ENCODE results near the gene SCN2A.

Gene SCN2A

DNA sequence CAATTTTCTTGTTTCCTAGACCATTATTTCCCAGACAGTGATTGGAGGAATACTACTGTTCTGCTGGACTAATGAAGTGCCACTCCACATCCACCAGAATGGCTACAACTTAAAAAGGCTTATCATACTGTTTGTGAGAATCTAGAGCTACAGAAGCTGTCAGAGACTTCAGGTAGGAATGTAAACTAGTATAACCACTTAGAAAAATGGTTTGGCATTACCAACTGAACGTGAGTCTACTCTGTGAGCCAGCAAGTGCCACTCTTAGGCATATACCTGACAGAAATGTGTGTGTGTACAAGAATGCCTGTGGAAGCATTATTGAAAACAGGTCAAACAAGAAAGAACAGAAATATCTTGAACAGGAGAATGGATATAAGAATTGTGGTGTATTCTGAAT is 31.1 kb upstream of the SCN2A start:
- Histone ChIP-seq H3K36me3 (no peaks in the 10 kb centered on the region), H3K9me3 (no peaks in the 10 kb centered on the region), H3K4me2 (no peak overlapping the region), H3K4me3 (no peak overlapping the region), H3K4me1 (peaks cover 7% of the 10 kb centered on the region), H3K9ac (no peak overlapping the region), H3K27me3 (no peaks in the 10 kb centered on the region), H3K27ac (no peak overlapping the region), H4K20me1 (no peaks in the 10 kb centered on the region)
- TF ChIP-seq Cebpa-rat (IDR thresholded peaks at IDR 0.05): no peak

GRCh38 chr2:165214093-165214492 is 25.1 kb upstream of the SCN2A start:
- no peaks in the 10 kb centered on the region for H3K27me3 ChIP-seq

GRCh38 chr2:165219481-165219880 is 19.7 kb upstream of the SCN2A start:
- Histone ChIP-seq H3K27me3 (no peaks in the 10 kb centered on the region), H3K9ac (no peak overlapping the region), H3K27ac (no peak overlapping the region), H4K20me1 (no peaks in the 10 kb centered on the region), H3K4me1 (no peaks in the 10 kb centered on the region), H3K4me2 (no peak overlapping the region), H3K4me3 (no peak overlapping the region), H3K9me3 (no peaks in the 10 kb centered on the region), H3K36me3 (no peaks in the 10 kb centered on the region)
- TF ChIP-seq Cebpa-rat (IDR thresholded peaks at IDR 0.05): no peak

More at GRCh38 chr2:165214093-165214492, 25.1 kb upstream of the SCN2A start:
- no peak for TF ChIP-seq Cebpa-rat (IDR thresholded peaks at IDR 0.05)
- no peaks in the 10 kb centered on the region for H3K9me3 ChIP-seq
- H3K4me3 ChIP-seq: no peak overlapping the region
- H3K36me3 ChIP-seq: no peaks in the 10 kb centered on the region
- no peak overlapping the region for H3K4me2 ChIP-seq
- H3K4me1 ChIP-seq: no peaks in the 10 kb centered on the region
- H3K27ac ChIP-seq: no peak overlapping the region
- no peaks in the 10 kb centered on the region for H4K20me1 ChIP-seq
- no peak overlapping the region for H3K9ac ChIP-seq

DNA sequence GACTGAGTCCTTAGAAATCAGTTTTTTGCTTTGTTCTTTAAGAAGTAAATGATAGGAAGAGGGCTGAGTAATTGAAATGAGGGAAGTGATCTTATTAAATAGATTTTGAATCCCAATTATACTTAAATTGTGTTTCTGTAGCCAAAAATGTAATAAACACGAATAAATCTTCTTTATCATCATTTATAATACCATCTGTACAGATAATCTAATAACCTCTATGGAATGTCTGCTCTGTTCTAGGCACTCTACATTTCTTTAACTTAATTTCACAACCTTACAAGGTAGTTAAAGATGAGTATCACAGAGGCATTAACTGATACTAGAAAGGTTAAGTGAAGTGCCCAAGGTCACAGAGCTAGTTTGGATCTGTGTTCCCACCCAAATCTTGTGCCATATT is 14.3 kb upstream of the SCN2A start:
- Histone ChIP-seq H3K27ac (no peak overlapping the region), H3K9me3 (no peaks in the 10 kb centered on the region), H3K4me3 (no peak overlapping the region), H3K36me3 (no peaks in the 10 kb centered on the region), H3K9ac (no peak overlapping the region), H3K4me2 (no peak overlapping the region), H3K4me1 (no peaks in the 10 kb centered on the region), H4K20me1 (no peaks in the 10 kb centered on the region), H3K27me3 (no peaks in the 10 kb centered on the region)
- no peak for TF ChIP-seq Cebpa-rat (IDR thresholded peaks at IDR 0.05)

DNA sequence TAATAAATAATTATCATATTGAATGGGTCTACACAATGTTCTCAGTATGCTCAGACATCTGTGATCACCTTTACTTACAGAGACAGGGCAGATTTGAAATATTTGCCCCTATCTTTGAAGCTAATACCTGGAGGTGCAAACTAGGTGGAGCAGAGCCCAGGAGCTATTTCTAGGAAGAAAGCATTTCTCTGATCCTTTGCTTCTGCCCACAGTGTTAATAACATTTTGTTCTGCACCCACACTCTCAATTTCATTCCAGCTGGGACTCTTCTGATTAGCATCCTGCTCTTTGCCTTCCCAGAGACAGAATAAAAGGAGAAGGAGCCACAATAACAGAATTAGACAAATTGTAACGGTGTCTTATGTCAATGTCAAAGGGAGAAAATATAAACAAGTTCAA is 11.6 kb upstream of the SCN2A start:
- H3K4me1 ChIP-seq: no peaks in the 10 kb centered on the region
- no peak overlapping the region for H3K4me3 ChIP-seq
- H4K20me1 ChIP-seq: no peaks in the 10 kb centered on the region
- TF ChIP-seq Cebpa-rat (IDR thresholded peaks at IDR 0.05): no peak
- H3K4me2 ChIP-seq: no peak overlapping the region
- no peak overlapping the region for H3K9ac ChIP-seq
- H3K36me3 ChIP-seq: no peaks in the 10 kb centered on the region
- H3K9me3 ChIP-seq: no peaks in the 10 kb centered on the region
- no peaks in the 10 kb centered on the region for H3K27me3 ChIP-seq
- H3K27ac ChIP-seq: no peak overlapping the region

GRCh38 chr2:165237056-165237455 is 2.2 kb upstream of the SCN2A start:
- Histone ChIP-seq H3K4me3 (no peak overlapping the region), H3K36me3 (no peaks in the 10 kb centered on the region), H3K9ac (no peak overlapping the region), H3K27me3 (no peaks in the 10 kb centered on the region), H3K9me3 (no peaks in the 10 kb centered on the region), H3K4me2 (no peak overlapping the region), H4K20me1 (no peaks in the 10 kb centered on the region), H3K4me1 (no peaks in the 10 kb centered on the region), H3K27ac (no peak overlapping the region)
- no peak for TF ChIP-seq Cebpa-rat (IDR thresholded peaks at IDR 0.05)

- Histone ChIP-seq H3K9me3 (no peaks in the 10 kb centered on the region), H3K27ac (no peak overlapping the region), H3K4me2 (no peak overlapping the region), H3K9ac (no peak overlapping the region), H3K4me3 (no peak overlapping the region), H4K20me1 (no peaks in the 10 kb centered on the region), H3K4me1 (no peaks in the 10 kb centered on the region), H3K36me3 (no peaks in the 10 kb centered on the region), H3K27me3 (no peaks in the 10 kb centered on the region)
- no peak for TF ChIP-seq Cebpa-rat (IDR thresholded peaks at IDR 0.05)
Measured at GRCh38 chr2:165238295-165238694, 919 bp upstream of the SCN2A start.

DNA sequence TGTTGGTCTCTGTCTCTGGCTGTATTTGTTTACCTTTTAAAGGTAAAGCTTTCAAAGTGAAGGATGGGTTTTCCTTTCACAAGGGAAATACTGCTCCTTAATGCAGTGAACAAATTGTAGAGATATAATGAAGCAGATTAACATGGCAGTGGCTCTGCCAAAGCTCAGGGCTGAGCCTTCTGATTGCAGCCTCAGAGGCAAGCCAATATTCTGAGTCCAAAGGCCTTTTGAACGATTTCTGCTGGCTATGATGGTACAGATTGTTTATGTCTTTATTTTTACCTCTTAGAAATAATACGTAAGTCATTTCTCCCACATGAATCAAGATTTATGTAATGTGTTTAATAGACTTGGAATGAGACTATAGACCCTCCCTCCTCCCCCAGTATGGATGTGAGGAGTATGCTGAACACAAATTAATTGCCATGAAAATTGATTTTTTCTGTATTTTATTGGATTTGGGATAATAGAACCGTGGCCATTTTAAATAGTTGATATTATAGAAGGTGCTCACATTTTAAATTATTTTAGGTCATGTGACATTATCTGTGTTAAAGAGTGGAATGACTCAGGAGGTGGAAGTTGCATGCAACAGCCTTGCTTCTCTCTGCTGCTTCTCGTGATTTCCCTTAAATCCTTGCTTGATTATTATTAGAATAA is 772 bp downstream of the SCN2A start:
- TF ChIP-seq Cebpa-rat (IDR thresholded peaks at IDR 0.05): no peak
- Histone ChIP-seq H3K4me1 (no peaks in the 10 kb centered on the region), H3K9me3 (no peaks in the 10 kb centered on the region), H3K36me3 (no peaks in the 10 kb centered on the region), H3K27me3 (no peaks in the 10 kb centered on the region), H3K4me3 (no peak overlapping the region), H3K9ac (no peak overlapping the region), H3K4me2 (no peak overlapping the region), H3K27ac (no peak overlapping the region), H4K20me1 (no peaks in the 10 kb centered on the region)

DNA sequence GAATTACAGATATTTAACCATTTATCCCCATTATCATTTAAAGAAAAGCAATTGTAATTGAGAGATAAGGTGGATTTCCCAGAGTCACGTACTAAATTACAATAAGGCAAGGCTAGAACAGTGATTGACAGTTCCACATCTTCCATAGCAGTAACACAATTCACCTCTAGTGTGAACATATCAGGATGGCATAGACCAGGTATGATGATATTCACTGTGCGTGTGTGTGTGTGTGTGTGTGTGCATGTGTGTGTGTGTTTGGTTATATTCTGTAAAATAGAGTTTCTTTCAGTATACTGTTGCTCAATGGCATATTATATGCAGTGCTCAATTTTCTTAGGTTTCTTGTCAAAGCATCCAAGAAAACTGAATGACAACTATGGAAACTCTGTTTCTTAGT is 1.7 kb downstream of the SCN2A start:
- no peaks in the 10 kb centered on the region for H3K36me3 ChIP-seq
- no peak overlapping the region for H3K4me3 ChIP-seq
- no peaks in the 10 kb centered on the region for H3K4me1 ChIP-seq
- TF ChIP-seq Cebpa-rat (IDR thresholded peaks at IDR 0.05): no peak
- H3K4me2 ChIP-seq: no peak overlapping the region
- H3K27ac ChIP-seq: no peak overlapping the region
- no peaks in the 10 kb centered on the region for H3K27me3 ChIP-seq
- no peaks in the 10 kb centered on the region for H4K20me1 ChIP-seq
- H3K9me3 ChIP-seq: no peaks in the 10 kb centered on the region
- no peak overlapping the region for H3K9ac ChIP-seq

DNA sequence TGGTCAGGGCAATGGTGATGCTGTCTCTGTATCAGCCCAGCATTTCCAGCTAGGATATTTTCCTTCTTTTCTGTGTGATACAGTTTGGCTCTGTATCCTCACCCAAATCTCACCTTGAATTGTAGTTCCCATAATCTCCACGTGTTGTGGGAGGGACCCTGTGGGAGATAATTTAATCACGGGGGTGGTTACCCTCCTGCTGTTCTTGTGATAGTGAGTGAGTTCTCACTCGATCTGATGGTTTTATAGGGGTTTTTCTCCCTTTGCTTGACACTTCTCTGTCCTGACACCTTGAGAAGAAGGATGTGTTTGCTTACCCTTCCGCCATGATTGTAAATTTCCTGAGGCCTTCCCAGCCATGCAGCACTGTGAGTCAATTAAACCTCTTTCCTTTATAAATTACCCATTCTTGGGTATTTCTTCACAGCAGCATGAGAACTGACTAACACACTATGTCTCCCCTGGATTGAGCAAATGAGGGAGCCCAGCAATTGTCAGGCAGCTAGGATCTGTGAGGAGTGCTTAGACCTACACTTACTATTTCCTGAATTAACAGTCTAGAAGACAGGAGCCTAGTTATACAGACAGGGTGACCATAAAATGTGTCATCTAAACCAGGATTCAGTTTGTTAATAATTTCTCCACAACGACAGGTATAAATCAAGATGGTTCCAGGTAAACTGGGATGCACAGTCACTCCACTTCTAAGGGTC is 6.0 kb downstream of the SCN2A start:
- H3K9ac ChIP-seq: no peak overlapping the region
- no peaks in the 10 kb centered on the region for H3K4me1 ChIP-seq
- no peaks in the 10 kb centered on the region for H3K27me3 ChIP-seq
- TF ChIP-seq Cebpa-rat (IDR thresholded peaks at IDR 0.05): no peak
- no peaks in the 10 kb centered on the region for H3K36me3 ChIP-seq
- no peak overlapping the region for H3K4me2 ChIP-seq
- H3K4me3 ChIP-seq: no peak overlapping the region
- no peak overlapping the region for H3K27ac ChIP-seq
- no peaks in the 10 kb centered on the region for H3K9me3 ChIP-seq
- no peaks in the 10 kb centered on the region for H4K20me1 ChIP-seq
